Naive thymus-derived CD8-positive, alpha-beta T cell (primary cell): ENCODE measurements around the gene DNMT3L. TPM values are rescaled to one million over a fixed set of nuclear protein-coding genes. Genes with fewer than 3 reads are reported as not detected.
"Not testable (repeated sequence)": the region's sequence is repeated elsewhere in the genome, so short reads cannot be mapped to it uniquely, and the experiment has no call there.

ENCODE experiments used
- ATAC-seq, 2 donors: fragments of 150-1000 bp; cut with Tn5 transposase in 1 of 2; sonication (Bioruptor Pico), chemical (Tn5 transposase) in 1 of 2; 1 replicate in 1 of 2; 2 replicates in 1 of 2; pipeline ENCODE4 v1.10.0; 2021; ENCODE audit warnings: mild to moderate bottlenecking in 2 of 2, moderate library complexity in 2 of 2
- POLR2A ChIA-PET: fragments of 350-600 bp; sonication (Branson Sonifier 250); formaldehyde crosslinking; loops from one replicate; lab custom pipeline; 2021; ENCODE audit warnings: antibody characterized with exemption; lab: Charles Lee
- DNase-seq, 10 donors: peaks; one replicate each; pipeline versions ENCODE4 v3.0.0 to v3.0.0-alpha.2; 2020 to 2022
- H3K27ac Mint-ChIP-seq, 10 donors: one replicate each; pipeline ENCODE4 v1.8.0; 2020 to 2022; ENCODE audit warnings: mild to moderate bottlenecking in 10 of 10, mixed read lengths in 10 of 10, moderate library complexity in 4 of 10, inconsistent platforms in 1 of 10
- H3K27me3 Mint-ChIP-seq, 5 donors: one replicate each; pipeline ENCODE4 v1.8.0; 2021 to 2022; ENCODE audit warnings: mixed read lengths in 5 of 5
- H3K36me3 Mint-ChIP-seq, 3 donors: one replicate each; pipeline ENCODE4 v1.8.0; 2020 to 2022; ENCODE audit warnings: mixed read lengths in 3 of 3, mild to moderate bottlenecking in 2 of 3, inconsistent platforms in 1 of 3
- H3K4me1 Mint-ChIP-seq, 4 donors: one replicate each; pipeline ENCODE4 v1.8.0; 2021 to 2022; ENCODE audit warnings: mixed read lengths in 4 of 4
- H3K4me3 Mint-ChIP-seq, 10 donors: one replicate each; pipeline ENCODE4 v1.8.0; 2020 to 2022; ENCODE audit warnings: mild to moderate bottlenecking in 10 of 10, mixed read lengths in 10 of 10, moderate library complexity in 6 of 10, inconsistent platforms in 1 of 10
- H3K9me3 Mint-ChIP-seq, 9 donors: one replicate each; pipeline ENCODE4 v1.8.0; 2020 to 2022; ENCODE audit warnings: mixed read lengths in 9 of 9, mild to moderate bottlenecking in 3 of 9, inconsistent platforms in 1 of 9, moderate library complexity in 1 of 9
- polyA plus RNA-seq, 3 donors: library from polyadenylated mRNA; unstranded; fragments of 300-500 nt; fragmentation: Illumina TruSeq; gene quantifications; one replicate each; pipeline ENCODE4 v1.2.3, GENCODE V29; 2021
- total RNA-seq, 8 experiments: library from RNA in 2 of 8; stranded (reverse) in 2 of 8; gene quantifications; one replicate each; pipeline ENCODE4 v1.2.3 and lab custom pipeline; 2021 to 2026

The DNMT3L gene
- total and polyA plus RNA-seq, 5 experiments from 2014 or later, result not detected

- H3K9me3 Mint-ChIP-seq, result not testable (repeated sequence)
These were observed 50.1 kb downstream of the DNMT3L start for GRCh38 chr21:44211574-44211973.

GRCh38 chr21:44207860-44208646 lies 53.6 kb downstream of the DNMT3L start:
- H3K4me1 Mint-ChIP-seq, H3K4me3 Mint-ChIP-seq, H3K9me3 Mint-ChIP-seq, H3K27me3 Mint-ChIP-seq, ATAC-seq, POLR2A ChIA-PET, DNase-seq, H3K27ac Mint-ChIP-seq, H3K36me3 Mint-ChIP-seq: not testable (repeated sequence)

More at GRCh38 chr21:44211574-44211973, 50.1 kb downstream of the DNMT3L start:
- ATAC-seq, H3K4me3 Mint-ChIP-seq, H3K27ac Mint-ChIP-seq, H3K27me3 Mint-ChIP-seq, DNase-seq, H3K4me1 Mint-ChIP-seq, POLR2A ChIA-PET, H3K36me3 Mint-ChIP-seq: not testable (repeated sequence)

- POLR2A ChIA-PET, H3K4me3 Mint-ChIP-seq, H3K27ac Mint-ChIP-seq, H3K36me3 Mint-ChIP-seq, H3K27me3 Mint-ChIP-seq, H3K4me1 Mint-ChIP-seq, H3K9me3 Mint-ChIP-seq, DNase-seq: not testable (repeated sequence)
- peak; percentile 94 for ATAC-seq
These were observed 54.7 kb downstream of the DNMT3L start for GRCh38 chr21:44206698-44207676.

- H3K4me1 Mint-ChIP-seq, result not testable (repeated sequence)
These were observed 55.5 kb downstream of the DNMT3L start for GRCh38 chr21:44206187-44206586.

GRCh38 chr21:44202590-44203299 lies 59.0 kb downstream of the DNMT3L start:
- H3K36me3 Mint-ChIP-seq, DNase-seq, H3K27ac Mint-ChIP-seq, H3K27me3 Mint-ChIP-seq, H3K4me3 Mint-ChIP-seq, H3K4me1 Mint-ChIP-seq, ATAC-seq, H3K9me3 Mint-ChIP-seq, POLR2A ChIA-PET: not testable (repeated sequence)

More at GRCh38 chr21:44206187-44206586, 55.5 kb downstream of the DNMT3L start:
- H3K9me3 Mint-ChIP-seq, POLR2A ChIA-PET, DNase-seq, H3K36me3 Mint-ChIP-seq, H3K27me3 Mint-ChIP-seq, H3K27ac Mint-ChIP-seq, ATAC-seq, H3K4me3 Mint-ChIP-seq: not testable (repeated sequence)

GRCh38 chr21:44199997-44200396 lies 61.7 kb downstream of the DNMT3L start:
- H3K4me3 Mint-ChIP-seq, DNase-seq, H3K4me1 Mint-ChIP-seq, H3K36me3 Mint-ChIP-seq, H3K27me3 Mint-ChIP-seq, POLR2A ChIA-PET, H3K9me3 Mint-ChIP-seq, ATAC-seq: not testable (repeated sequence)
- H3K27ac Mint-ChIP-seq, result peak overlapping the region in 1 of 10 donors; percentile 57

- H3K4me1 Mint-ChIP-seq, result peaks cover 0 to 4% (median 0%) of the 10 kb centered on the region in 4 donors
- peak overlapping the region in 2 of 10 donors; percentile 24 to 52 for H3K27ac Mint-ChIP-seq
- ATAC-seq (no peak), DNase-seq (no peak)
- no peaks in the 10 kb centered on the region for H3K27me3 Mint-ChIP-seq
- POLR2A ChIA-PET, result no interaction called here
- no peaks in the 10 kb centered on the region for H3K9me3 Mint-ChIP-seq
- H3K4me3 Mint-ChIP-seq, result no peak overlapping the region
- H3K36me3 Mint-ChIP-seq, result no peaks in the 10 kb centered on the region
These were observed 62.2 kb downstream of the DNMT3L start for GRCh38 chr21:44199448-44199847.

GRCh38 chr21:44197156-44197516 lies 64.6 kb downstream of the DNMT3L start:
- H3K9me3 Mint-ChIP-seq, H3K4me1 Mint-ChIP-seq, H3K27me3 Mint-ChIP-seq, H3K36me3 Mint-ChIP-seq, H3K27ac Mint-ChIP-seq, ATAC-seq, H3K4me3 Mint-ChIP-seq, POLR2A ChIA-PET: not testable (repeated sequence)
- peak in 1 of 10 donors; percentile 11 for DNase-seq

Other genes starting within 250 kb of the DNMT3L start
- gene TRAPPC10, start 249.6 kb downstream of the DNMT3L start, total RNA-seq, result 100 to 1,000 TPM in 1 of 2 experiments, 10 to 100 TPM in 1; 97.3 to 107 TPM
- 10 to 100 TPM; 17.7 to 33.1 (median 22.8) TPM for gene TRAPPC10, start 249.6 kb downstream of the DNMT3L start, polyA plus RNA-seq
- gene PWP2, start 154.5 kb downstream of the DNMT3L start, total RNA-seq, result 10 to 100 TPM in 1 of 2 experiments, 1 to 10 TPM in 1; 9.0 to 12.4 TPM
- gene PWP2, start 154.5 kb downstream of the DNMT3L start, polyA plus RNA-seq, result 10 to 100 TPM in 1 of 3 donors, 1 to 10 TPM in 2; 6.2 to 12.6 (median 6.3) TPM
- gene GATD3, start 128.2 kb downstream of the DNMT3L start, total RNA-seq, result 10 to 100 TPM; 15.2 to 18.9 TPM
- gene GATD3, start 128.2 kb downstream of the DNMT3L start, polyA plus RNA-seq, result 10 to 100 TPM; 44.3 to 51.8 (median 51.5) TPM
- gene ICOSLG, start 21.0 kb downstream of the DNMT3L start, total RNA-seq, result 1 to 10 TPM; 5.4 to 5.8 TPM
- 1 to 10 TPM in 1 of 3 donors, under 1 TPM in 2; 0.19 to 1.7 (median 0.49) TPM for gene ICOSLG, start 21.0 kb downstream of the DNMT3L start, polyA plus RNA-seq
- not detected for gene AIRE, start 24.0 kb upstream of the DNMT3L start, total RNA-seq
- under 1 TPM; 0.13 to 0.42 (median 0.16) TPM for gene AIRE, start 24.0 kb upstream of the DNMT3L start, polyA plus RNA-seq
- 100 to 1,000 TPM; 115 to 125 TPM for gene PFKL, start 38.2 kb upstream of the DNMT3L start, total RNA-seq
- 10 to 100 TPM; 63.2 to 79.5 (median 63.9) TPM for gene PFKL, start 38.2 kb upstream of the DNMT3L start, polyA plus RNA-seq
- 10 to 100 TPM; 59.0 to 60.2 TPM for gene CFAP410, start 77.5 kb upstream of the DNMT3L start, total RNA-seq
- 10 to 100 TPM; 23.2 to 40.6 (median 29.1) TPM for gene CFAP410, start 77.5 kb upstream of the DNMT3L start, polyA plus RNA-seq
- gene TRPM2, start 91.7 kb upstream of the DNMT3L start, total RNA-seq, result under 1 TPM; 0.31 to 0.58 TPM
- 1 to 10 TPM in 1 of 3 donors, under 1 TPM in 2; 0.20 to 1.2 (median 0.37) TPM for gene TRPM2, start 91.7 kb upstream of the DNMT3L start, polyA plus RNA-seq
- gene LRRC3, start 193.6 kb upstream of the DNMT3L start, total RNA-seq, result under 1 TPM; 0.88 to 0.91 TPM
- gene LRRC3, start 193.6 kb upstream of the DNMT3L start, polyA plus RNA-seq, result under 1 TPM; 0.06 to 0.32 (median 0.08) TPM